HL-60 (cell line): ENCODE measurements around the gene KCNC3.

Source experiments
- CTCF ChIP-seq: IDR thresholded peaks from one replicate; pipeline ENCODE4 v1.5.1; 2011; ENCODE audit warnings: low read length, control low read depth, inconsistent platforms; ENCODE audit not compliant: insufficient read depth
- GABPA ChIP-seq: IDR thresholded peaks from 2 replicates; pipeline ENCODE4 v1.6.1; 2012; ENCODE audit warnings: low read depth
- POLR2AphosphoS5 ChIP-seq: IDR thresholded peaks from 2 replicates; pipeline ENCODE4 v1.6.1; 2012; ENCODE audit warnings: low read depth
- REST ChIP-seq: IDR thresholded peaks from 2 replicates; pipeline ENCODE4 v1.6.1; 2012; ENCODE audit warnings: low read depth; ENCODE audit not compliant: insufficient replicate concordance
- SPI1 ChIP-seq: IDR thresholded peaks from 2 replicates; pipeline ENCODE4 v1.6.1; 2012; ENCODE audit warnings: low read depth, mild to moderate bottlenecking, borderline replicate concordance

- TF ChIP-seq POLR2AphosphoS5 (no peak), CTCF (no peak), GABPA (no peak), REST (no peak), SPI1 (no peak)
These were observed 47.7 kb downstream of the KCNC3 start for GRCh38 chr19:50281491-50281890.
